Stimulated activated CD8-positive, alpha-beta memory T cell treated with anti-CD3 and anti-CD28 coated beads, Interleukin-15, amount 100 ng/mL, for 4 hours (primary cell): ENCODE results near the gene RNASE11.
"Not testable (repeated sequence)": the region's sequence is repeated elsewhere in the genome, so short reads cannot be mapped to it uniquely, and the experiment has no call there.

Experiments used
- DNase-seq, 2 donors: peaks; one replicate each; pipeline ENCODE4 v3.0.0-alpha.2; 2020; ENCODE audit warnings: low read depth in 2 of 2

RNASE11 gene

GRCh38 chr14:20614038-20614840, 26.4 kb upstream of the RNASE11 start:
- DNase-seq = no peak

DNA sequence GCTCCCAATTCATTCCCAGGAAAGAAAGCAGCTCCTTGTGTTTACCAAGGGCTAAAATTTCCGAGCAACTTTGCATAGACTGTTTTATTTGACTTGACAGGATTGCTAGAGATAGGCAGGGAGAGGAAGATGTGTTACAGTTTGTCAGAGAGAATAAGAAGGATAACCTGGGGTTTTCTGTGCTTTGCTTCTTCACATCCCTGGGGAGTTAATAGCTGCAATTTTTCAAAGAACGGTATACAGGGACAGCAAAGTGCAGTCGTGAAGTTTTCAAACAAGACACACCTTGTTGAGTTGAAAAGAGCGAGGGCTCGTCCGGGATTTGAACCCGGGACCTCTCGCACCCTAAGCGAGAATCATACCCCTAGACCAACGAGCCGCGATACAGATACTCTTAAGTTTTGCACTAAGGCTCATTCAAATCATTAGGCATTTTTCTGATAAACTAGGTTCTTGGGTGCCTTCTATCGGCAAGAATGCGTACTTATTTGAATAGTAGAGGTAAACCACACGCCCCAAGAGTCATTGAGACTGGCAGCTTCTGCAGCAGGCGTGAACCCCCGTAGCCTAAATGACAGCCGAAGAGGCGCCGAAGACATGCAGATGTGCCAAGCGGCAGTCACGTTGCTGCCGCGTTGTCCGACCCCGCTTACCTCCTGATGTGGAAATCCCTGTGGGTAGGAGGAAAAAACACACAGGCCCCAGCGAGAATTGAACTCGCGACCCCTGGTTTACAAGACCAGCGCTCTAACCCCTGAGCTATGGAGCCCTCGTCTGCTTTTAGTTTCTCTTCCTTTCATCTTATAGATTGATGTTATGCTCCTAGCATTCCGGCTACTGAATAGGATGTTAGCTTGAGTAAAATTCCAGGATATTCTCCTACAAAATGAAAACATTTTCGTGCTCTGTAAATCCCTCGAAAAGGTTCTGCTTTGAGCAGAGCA, 25.6 kb upstream of the RNASE11 start:
- peak; percentile 71 to 78 for DNase-seq

DNA sequence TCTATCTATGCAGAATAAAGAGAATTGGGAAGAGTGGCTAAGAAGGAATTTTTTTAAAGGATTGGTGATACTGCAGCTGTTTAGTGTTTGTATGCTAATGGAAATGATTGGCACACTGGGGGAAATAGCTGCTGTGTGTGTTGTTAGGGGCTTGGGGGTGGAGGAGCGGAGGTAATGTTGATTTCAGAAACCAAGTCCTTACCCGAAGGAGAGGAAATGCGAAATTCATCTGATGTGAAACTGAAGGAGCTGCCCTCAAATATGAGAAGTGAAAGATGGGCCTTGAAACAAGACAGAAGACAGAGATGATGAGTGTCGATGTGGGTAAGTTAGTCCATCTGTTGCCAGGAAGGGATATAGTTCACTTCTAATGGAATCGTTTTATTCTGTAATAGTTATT, 24.6 kb upstream of the RNASE11 start:
- DNase-seq = no peak

GRCh38 chr14:20611277-20611676, 23.5 kb upstream of the RNASE11 start:
- DNase-seq = no peak

GRCh38 chr14:20610002-20610765, 22.4 kb upstream of the RNASE11 start:
- DNase-seq = peak; percentile 46 to 59

DNA sequence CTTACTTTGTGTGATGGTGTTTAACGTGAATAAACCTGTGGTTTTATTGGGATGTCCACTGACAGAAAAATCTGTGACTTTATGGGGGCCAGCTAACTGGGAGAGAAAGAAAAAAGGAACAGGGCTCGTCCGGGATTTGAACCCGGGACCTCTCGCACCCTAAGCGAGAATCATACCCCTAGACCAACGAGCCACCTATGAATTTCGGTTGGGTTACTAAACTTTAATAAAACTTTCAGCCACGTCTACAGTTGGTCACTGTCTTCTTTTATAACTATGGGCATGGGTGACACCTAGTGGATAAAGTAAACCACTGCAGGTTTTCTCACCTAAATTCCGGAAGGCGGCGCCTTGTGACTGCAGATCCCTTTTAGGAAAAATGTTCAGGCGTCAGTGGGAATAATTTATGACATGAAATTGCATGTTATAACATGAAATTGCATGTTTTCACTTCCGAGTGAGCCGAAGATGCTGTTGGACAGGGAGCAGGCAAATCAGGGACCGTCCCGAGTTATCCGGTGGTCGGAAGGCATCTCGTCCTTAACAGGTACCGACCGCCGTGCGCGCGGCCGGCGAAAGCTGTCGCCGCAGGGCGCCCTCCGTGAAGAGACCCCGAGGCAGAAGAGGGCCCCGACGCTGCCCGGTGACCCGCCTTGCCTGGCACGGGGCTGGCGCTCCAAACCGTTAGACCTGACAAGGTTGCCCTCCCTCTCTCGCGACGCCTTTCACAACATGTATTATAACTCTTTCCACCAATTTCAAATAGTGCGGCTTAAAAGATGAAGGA, 21.6 kb upstream of the RNASE11 start:
- no peak for DNase-seq

DNA sequence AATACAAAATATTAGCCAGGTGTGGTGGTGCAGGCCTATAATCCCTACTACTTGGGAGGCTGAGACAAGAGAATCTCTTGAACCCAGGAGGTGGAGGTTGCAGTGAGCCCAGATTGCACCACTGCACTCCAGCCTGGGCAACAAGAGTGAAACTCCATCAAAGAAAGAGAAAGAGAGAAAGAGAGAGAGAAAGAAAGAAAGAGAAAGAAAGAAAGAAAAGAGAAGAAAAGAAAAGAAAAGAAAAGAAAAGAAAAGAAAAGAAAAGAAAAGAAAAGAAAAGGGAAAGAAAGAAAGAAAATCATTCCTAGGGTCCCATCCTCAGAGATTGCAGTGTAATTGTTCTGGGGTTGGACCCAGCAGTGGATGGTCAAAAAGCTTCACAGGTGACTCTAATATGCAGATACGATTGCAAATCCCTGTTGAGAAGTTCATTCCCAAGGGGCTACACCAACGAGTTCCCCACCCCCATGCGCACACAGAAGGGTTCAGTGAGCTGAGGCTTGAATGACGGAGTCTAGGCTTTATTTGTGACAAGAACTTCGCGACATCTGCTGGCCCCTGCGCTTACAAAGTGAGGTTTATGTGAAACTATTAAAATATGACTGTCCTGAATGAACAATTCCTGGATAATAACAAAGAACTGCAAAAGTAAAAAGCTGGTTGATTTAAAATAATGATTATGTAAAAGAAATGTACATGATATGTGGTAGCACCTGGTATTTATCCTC, 20.7 kb upstream of the RNASE11 start:
- no peak for DNase-seq

- no peak for DNase-seq
Measured at GRCh38 chr14:20607617-20608016, 19.8 kb upstream of the RNASE11 start.

DNA sequence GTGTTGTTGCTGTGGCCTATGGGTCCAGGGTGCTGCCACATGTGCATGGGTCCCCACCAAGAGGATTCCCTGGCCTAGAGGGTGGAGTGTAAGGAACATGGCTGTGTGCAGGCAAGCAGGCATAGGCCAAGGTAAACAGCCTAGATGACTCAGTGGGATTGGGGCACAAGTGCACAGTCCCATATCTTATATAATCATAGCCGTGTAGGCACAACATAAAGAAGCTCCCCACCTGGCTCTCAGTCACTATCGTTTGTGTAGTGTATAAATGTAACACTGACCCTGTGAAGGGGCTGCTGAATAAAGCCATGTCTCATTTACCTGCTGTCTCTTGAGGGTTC, 19.1 kb upstream of the RNASE11 start:
- no peak for DNase-seq

DNA sequence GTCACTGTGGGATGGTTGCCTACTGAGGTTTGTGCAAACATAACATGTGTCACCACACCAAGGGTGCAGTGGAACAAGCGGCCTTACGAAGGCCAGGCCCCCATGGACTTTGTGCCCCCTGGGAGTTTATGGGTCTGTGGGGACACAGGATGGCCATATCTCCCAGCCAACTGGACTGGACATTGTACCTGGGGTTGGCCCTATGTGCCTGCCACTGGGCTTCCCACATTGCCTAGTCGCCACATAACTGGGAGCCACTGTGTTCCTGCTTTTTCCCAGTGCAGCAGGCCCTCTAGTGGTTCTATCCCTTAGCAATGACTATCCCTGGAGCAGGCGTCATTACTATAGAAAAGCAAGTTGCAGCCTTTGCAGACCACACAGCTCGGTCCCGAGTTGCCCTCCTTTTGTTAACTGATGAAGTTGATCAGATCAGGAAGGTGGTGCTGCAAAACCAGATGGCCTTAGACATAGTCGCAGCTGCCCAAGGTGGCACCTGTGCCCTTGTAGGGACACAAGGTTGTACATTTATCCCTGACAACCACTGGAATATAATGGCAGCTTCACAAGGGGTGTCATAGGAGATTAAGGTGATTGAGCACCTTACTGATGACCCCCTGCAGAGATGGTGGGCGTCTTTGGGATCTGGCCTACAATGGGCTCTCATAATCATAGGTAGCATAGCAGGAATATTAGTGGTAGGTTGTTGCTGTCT, 18.5 kb upstream of the RNASE11 start:
- no peak for DNase-seq

- no peak for DNase-seq
Measured at GRCh38 chr14:20603813-20604690, 16.3 kb upstream of the RNASE11 start.

DNA sequence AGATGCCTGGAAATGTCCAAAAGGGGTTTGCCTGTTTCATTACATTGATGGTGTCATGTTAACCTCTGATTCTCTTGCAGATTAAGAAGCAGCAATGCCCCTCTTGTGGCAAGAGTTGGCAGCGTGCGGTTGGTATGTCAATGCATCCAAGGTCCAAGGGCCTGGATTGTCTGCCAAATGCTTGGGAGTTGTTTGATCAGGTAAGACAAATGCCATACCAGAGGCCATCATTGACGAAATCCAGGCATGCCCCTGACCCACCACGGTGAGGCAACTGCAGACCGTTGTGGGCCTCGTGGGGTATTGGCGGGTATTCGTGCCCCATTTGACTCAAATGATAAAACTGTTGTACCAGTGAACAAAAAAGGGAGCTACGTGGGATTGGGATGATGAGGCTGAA, 14.8 kb upstream of the RNASE11 start:
- DNase-seq = no peak

DNA sequence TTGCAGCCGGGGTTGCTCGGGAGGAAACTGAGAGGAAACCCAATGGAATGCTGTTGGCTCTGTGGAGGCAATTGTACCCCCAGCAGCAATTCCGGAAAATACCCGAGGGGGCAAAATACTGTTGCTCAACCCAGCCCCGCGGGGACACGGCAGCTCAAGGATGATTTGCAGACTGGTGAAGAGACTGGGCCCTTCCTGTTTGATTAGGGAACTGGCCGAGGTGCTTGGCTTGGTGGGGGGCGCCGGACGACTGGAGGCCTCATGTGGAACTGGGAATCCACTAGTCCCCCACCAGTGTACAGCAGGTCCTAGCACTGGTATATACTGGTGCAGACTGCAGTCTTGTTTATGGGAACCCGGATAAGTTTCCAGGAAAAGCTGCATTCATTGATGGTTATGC, 13.7 kb upstream of the RNASE11 start:
- DNase-seq = no peak

DNA sequence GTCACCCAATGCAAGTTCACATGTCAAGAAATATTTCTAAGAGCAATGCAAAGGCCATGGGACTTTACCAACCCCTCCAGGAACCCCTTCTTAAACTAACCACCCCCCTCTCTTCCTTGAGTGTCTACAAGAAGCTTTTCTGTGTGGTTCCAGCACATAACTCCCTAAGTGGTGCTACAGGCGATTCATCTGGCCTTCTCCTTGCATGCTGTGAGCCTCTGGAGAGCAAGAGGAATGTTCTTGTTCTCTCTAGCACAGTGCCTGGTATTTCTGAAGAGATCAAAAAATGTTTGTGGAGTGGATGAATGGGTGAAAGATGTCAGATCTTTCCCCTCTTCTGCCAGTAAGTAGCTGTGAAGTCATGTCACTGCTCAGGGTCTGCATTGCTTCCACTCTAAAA, 9.3 kb upstream of the RNASE11 start:
- no peak for DNase-seq

DNA sequence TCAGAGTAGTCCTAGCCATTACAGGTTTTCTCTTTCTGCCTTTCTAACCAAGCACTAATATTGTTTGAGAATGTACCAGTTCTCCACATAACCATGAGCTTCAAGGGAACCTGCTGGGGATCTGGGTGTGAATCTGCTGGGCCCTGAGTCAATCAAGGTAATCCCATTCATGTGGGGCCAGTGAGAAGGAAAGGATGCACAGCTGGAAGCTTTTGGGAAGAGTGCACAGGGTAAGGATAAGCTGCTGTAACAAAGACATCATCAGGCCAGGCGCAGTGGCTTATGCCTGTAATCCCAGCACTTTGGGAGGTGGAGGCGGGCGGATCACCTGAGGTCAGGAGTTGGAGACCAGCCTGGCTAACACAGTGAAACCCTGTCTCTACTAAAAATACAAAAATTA, 7.9 kb upstream of the RNASE11 start:
- DNase-seq = not testable (repeated sequence)

DNA sequence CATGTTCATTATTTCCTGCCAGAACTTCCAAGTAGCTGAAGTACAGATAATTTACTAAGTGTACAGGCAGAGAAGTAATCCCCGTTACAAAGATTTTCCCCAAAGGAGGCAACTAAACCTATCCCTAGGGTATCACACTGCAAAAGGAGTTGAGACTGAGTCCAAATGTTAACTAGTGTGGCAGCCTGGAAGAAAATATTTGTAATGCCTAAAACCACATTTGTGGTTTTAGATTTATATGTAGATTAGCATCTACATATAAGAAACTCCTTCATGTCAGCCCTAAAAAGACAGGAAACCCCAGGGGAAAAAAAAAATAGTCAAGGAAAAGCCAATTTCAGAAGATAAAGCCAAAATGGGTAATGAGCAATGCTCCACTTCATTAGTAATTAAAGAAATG, 4.8 kb upstream of the RNASE11 start:
- DNase-seq = no peak

- DNase-seq = no peak
Measured at GRCh38 chr14:20591235-20591634, 3.4 kb upstream of the RNASE11 start, which contains the start of gene RNASE12. TSS of gene RNASE12 (minus strand) at chr14:20591376. CDS start at chr14:20590723, 653 bp downstream.

- DNase-seq = no peak
Measured at GRCh38 chr14:20583908-20584307, 3.9 kb downstream of the RNASE11 start.

DNA sequence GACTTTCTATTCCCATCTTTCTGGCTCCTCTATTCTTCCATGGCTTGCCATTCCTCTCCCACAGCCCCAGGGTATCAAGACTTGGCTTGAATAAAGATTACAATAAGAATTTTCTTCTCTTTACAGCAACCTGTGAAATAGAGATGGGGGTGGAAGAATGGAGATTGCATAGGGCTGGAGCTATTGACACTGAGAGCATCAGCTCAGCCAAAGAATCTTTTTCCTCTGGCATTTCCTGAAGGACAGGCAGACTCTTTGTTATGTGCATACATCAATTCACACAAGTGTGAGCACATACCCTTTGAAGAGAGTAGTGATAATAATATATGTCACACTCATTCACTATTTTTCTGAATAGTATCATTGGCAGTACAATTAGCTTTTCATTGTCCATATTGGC, 4.7 kb downstream of the RNASE11 start:
- no peak for DNase-seq
